ENCODE measurements around the gene GALNT18.

DNA sequence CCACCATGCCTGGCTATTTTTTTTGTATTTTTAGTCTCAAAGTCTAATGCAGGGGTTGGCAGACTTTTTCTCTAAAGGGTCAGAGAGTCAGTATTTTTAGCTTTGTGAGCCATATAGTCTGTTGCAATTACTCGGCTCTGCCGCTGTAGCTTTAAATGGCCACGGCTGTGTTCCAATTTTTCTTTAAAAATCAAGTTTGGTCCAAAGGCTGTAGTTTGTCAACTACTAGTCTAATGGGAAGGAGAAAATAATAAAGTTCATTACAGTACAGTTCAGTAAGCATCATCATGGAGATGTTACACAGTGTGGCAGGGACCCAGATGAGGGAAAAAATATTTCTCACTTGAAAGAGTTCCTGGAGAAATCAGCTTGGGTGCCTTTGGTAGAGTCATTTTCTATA lies 376.4 kb downstream of the GALNT18 start:
- TF ChIP-seq POLR2AphosphoS5 (IDR thresholded peaks at IDR 0.05; ENCODE audit: low read depth) (no peak), GABPA (IDR thresholded peaks at IDR 0.05; ENCODE audit: low read depth) (no peak), SPI1 (IDR thresholded peaks at IDR 0.05; ENCODE audit: borderline replicate concordance, low read depth) (no peak)
- TF ChIP-seq, protein P1, sequence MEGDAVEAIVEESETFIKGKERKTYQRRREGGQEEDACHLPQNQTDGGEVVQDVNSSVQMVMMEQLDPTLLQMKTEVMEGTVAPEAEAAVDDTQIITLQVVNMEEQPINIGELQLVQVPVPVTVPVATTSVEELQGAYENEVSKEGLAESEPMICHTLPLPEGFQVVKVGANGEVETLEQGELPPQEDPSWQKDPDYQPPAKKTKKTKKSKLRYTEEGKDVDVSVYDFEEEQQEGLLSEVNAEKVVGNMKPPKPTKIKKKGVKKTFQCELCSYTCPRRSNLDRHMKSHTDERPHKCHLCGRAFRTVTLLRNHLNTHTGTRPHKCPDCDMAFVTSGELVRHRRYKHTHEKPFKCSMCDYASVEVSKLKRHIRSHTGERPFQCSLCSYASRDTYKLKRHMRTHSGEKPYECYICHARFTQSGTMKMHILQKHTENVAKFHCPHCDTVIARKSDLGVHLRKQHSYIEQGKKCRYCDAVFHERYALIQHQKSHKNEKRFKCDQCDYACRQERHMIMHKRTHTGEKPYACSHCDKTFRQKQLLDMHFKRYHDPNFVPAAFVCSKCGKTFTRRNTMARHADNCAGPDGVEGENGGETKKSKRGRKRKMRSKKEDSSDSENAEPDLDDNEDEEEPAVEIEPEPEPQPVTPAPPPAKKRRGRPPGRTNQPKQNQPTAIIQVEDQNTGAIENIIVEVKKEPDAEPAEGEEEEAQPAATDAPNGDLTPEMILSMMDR (IDR thresholded peaks at IDR 0.05; ENCODE audit: insufficient read depth, low read length): no peak
- TF ChIP-seq, protein P2, sequence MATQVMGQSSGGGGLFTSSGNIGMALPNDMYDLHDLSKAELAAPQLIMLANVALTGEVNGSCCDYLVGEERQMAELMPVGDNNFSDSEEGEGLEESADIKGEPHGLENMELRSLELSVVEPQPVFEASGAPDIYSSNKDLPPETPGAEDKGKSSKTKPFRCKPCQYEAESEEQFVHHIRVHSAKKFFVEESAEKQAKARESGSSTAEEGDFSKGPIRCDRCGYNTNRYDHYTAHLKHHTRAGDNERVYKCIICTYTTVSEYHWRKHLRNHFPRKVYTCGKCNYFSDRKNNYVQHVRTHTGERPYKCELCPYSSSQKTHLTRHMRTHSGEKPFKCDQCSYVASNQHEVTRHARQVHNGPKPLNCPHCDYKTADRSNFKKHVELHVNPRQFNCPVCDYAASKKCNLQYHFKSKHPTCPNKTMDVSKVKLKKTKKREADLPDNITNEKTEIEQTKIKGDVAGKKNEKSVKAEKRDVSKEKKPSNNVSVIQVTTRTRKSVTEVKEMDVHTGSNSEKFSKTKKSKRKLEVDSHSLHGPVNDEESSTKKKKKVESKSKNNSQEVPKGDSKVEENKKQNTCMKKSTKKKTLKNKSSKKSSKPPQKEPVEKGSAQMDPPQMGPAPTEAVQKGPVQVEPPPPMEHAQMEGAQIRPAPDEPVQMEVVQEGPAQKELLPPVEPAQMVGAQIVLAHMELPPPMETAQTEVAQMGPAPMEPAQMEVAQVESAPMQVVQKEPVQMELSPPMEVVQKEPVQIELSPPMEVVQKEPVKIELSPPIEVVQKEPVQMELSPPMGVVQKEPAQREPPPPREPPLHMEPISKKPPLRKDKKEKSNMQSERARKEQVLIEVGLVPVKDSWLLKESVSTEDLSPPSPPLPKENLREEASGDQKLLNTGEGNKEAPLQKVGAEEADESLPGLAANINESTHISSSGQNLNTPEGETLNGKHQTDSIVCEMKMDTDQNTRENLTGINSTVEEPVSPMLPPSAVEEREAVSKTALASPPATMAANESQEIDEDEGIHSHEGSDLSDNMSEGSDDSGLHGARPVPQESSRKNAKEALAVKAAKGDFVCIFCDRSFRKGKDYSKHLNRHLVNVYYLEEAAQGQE (IDR thresholded peaks at IDR 0.05; ENCODE audit: insufficient replicate concordance, low read depth): no peak
